IMR-90 (cell line): ENCODE results near the gene NCR1.

Source experiments
- BHLHE40 ChIP-seq: fragments of 150-350 bp; IDR thresholded peaks from 2 replicates; pipeline ENCODE4 v1.6.1; 2016; ENCODE audit warnings: mild to moderate bottlenecking, low read depth, low read length
- CEBPB ChIP-seq: IDR thresholded peaks from 2 replicates; pipeline ENCODE4 v1.6.1; 2012; ENCODE audit warnings: low read depth, low read length, improper control_type of control experiment
- CHD1 ChIP-seq: IDR thresholded peaks from 2 replicates; pipeline ENCODE4 v1.6.1; 2012; ENCODE audit warnings: low read depth, low read length, improper control_type of control experiment
- MAZ ChIP-seq: IDR thresholded peaks from 2 replicates; pipeline ENCODE4 v1.6.1; 2012; ENCODE audit warnings: low read depth, mild to moderate bottlenecking, low read length, improper control_type of control experiment, moderate library complexity, borderline replicate concordance
- MXI1 ChIP-seq: IDR thresholded peaks from 2 replicates; pipeline ENCODE4 v1.6.1; 2012; ENCODE audit warnings: low read depth, mild to moderate bottlenecking, low read length, moderate library complexity, borderline replicate concordance
- NFE2L2 ChIP-seq: fragments of 150-350 bp; IDR thresholded peaks from 2 replicates; pipeline ENCODE4 v1.6.1; 2016; ENCODE audit warnings: low read depth, mild to moderate bottlenecking, low read length
- POLR2A ChIP-seq: IDR thresholded peaks from 2 replicates; pipeline ENCODE4 v1.6.1; 2012; ENCODE audit warnings: mild to moderate bottlenecking, low read depth, low read length
- RAD21 ChIP-seq: IDR thresholded peaks from 2 replicates; pipeline ENCODE4 v1.6.1; 2012; ENCODE audit warnings: low read length, improper control_type of control experiment
- RFX5 ChIP-seq: IDR thresholded peaks from 2 replicates; pipeline ENCODE4 v1.8.0; 2012; ENCODE audit warnings: low read depth, mild to moderate bottlenecking, low read length, moderate library complexity
- SMC3 ChIP-seq: fragments of 150-350 bp; IDR thresholded peaks from 2 replicates; pipeline ENCODE4 v1.6.1; 2016; ENCODE audit warnings: low read depth, mild to moderate bottlenecking, antibody characterized with exemption, low read length, moderate library complexity
- TF ChIP-seq, protein P1 (sequence below): conservative IDR thresholded peaks from 2 replicates; pipeline ENCODE4 v1.5.1; 2012; ENCODE audit warnings: mild to moderate bottlenecking, low read depth, low read length, improper control_type of control experiment

DNA sequence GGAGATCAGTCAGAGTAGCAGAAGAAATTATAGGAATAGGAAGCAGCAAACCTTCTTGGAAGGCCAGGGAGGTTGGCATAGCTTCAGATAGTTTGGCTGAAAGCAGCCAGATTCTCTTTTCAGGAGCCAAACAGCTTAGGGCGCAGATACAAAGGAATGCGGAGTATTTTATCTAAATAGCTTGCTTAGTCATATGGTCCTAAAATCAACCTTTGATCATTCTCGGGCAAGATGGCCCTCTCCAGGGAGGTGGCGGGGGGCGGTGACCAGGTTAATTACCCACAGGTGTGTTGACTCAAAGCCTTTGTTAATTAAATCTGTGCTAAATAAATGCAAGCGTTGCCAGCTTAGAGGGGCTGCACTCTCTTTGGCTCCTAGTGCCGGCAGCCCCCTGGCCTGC is 12.5 kb upstream of the NCR1 start:
- TF ChIP-seq, protein P1, sequence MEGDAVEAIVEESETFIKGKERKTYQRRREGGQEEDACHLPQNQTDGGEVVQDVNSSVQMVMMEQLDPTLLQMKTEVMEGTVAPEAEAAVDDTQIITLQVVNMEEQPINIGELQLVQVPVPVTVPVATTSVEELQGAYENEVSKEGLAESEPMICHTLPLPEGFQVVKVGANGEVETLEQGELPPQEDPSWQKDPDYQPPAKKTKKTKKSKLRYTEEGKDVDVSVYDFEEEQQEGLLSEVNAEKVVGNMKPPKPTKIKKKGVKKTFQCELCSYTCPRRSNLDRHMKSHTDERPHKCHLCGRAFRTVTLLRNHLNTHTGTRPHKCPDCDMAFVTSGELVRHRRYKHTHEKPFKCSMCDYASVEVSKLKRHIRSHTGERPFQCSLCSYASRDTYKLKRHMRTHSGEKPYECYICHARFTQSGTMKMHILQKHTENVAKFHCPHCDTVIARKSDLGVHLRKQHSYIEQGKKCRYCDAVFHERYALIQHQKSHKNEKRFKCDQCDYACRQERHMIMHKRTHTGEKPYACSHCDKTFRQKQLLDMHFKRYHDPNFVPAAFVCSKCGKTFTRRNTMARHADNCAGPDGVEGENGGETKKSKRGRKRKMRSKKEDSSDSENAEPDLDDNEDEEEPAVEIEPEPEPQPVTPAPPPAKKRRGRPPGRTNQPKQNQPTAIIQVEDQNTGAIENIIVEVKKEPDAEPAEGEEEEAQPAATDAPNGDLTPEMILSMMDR: no peak
- TF ChIP-seq RFX5 (no peak), RAD21 (no peak), POLR2A (no peak), BHLHE40 (no peak), MXI1 (no peak), NFE2L2 (no peak), CHD1 (no peak), SMC3 (no peak), MAZ (no peak), CEBPB (no peak)
